HCT116 (cell line): ENCODE measurements around the gene SLC2A13. TPM values are rescaled to one million over a fixed set of nuclear protein-coding genes. Genes with fewer than 3 reads are reported as not detected.

Experiments
- ATAC-seq: fragments of 200-7000 bp; cut with Tn5 transposase; 2 replicates; pipeline ENCODE4 v1.9.1; 2020; ENCODE audit warnings: mild to moderate bottlenecking, moderate library complexity
- BruUV-seq: library from RNA; stranded (reverse); fragments of 400-500 nt; replicated peaks from 2 replicates; lab custom pipeline; 2021; lab: Mats Ljungman, UMichigan
- CTCF ChIA-PET: fragments of 300-600 bp; sonication (Branson Sonifier 250); formaldehyde crosslinking; loops from one replicate; lab custom pipeline; 2021; ENCODE audit warnings: antibody characterized with exemption; lab: Charles Lee
- POLR2A ChIA-PET: fragments of 300-600, 350-600 bp; sonication (Branson Sonifier 250); formaldehyde crosslinking; loops from one replicate; lab custom pipeline; 2021; ENCODE audit warnings: antibody characterized with exemption; lab: Charles Lee
- RAD21 ChIA-PET, 2 experiments: fragments of 300-600 bp; sonication (Branson Sonifier 250); formaldehyde crosslinking; loops; one replicate each; lab custom pipeline; 2023; ENCODE audit warnings: low total read pairs in 2 of 2; ENCODE audit not compliant: uncharacterized antibody in 2 of 2, unreplicated experiment in 2 of 2, low non-redundant PET in 1 of 2; lab: Charles Lee
- DNase-seq: peaks from one replicate; pipeline ENCODE4 v3.0.0-alpha.2; 2010; ENCODE audit warnings: low read depth, low spot score
- H2AFZ ChIP-seq: fragments of 200-600 bp; shearing (Covaris generic), sonication (generic); 2 replicates; pipeline ENCODE4 v1.6.1; 2017; ENCODE audit warnings: low read depth, mixed run types, mixed read lengths, antibody characterized with exemption, low read length; ENCODE audit not compliant: poor library complexity, severe bottlenecking
- H3K27ac ChIP-seq: 2 replicates; pipeline ENCODE4 v1.5.1; 2012; ENCODE audit warnings: low read depth, low read length
- H3K27me3 ChIP-seq: fragments of 200-600 bp; sonication (generic); 2 replicates; pipeline ENCODE4 v1.6.1; 2016; ENCODE audit warnings: mixed run types, low read length, mixed read lengths; ENCODE audit not compliant: insufficient read depth
- H3K36me3 ChIP-seq, 2 experiments: fragments of 200-500 bp in 1 of 2; fragments of 200-600 bp in 1 of 2; sonication (Bioruptor generic) in 1 of 2; sonication (generic) in 1 of 2; 2 replicates each; pipeline versions ENCODE4 v1.5.1 to v1.6.1; 2014 to 2016; ENCODE audit warnings: low read length in 2 of 2, inconsistent platforms in 1 of 2, mixed read lengths in 1 of 2, mixed run types in 1 of 2; ENCODE audit not compliant: insufficient read depth in 2 of 2, control insufficient read depth in 1 of 2
- H3K4me1 ChIP-seq, 2 experiments: fragments of 200-600 bp in 1 of 2; sonication (generic) in 1 of 2; 2 replicates each; pipeline versions ENCODE4 v1.5.1 to v1.6.1; 2012 to 2017; ENCODE audit warnings: low read length in 2 of 2, inconsistent platforms in 1 of 2, mild to moderate bottlenecking in 1 of 2, mixed read lengths in 1 of 2, mixed run types in 1 of 2, moderate library complexity in 1 of 2; ENCODE audit not compliant: insufficient read depth in 2 of 2, control insufficient read depth in 1 of 2
- H3K4me2 ChIP-seq: fragments of 200-600 bp; sonication (generic); 2 replicates; pipeline ENCODE4 v1.6.1; 2017; ENCODE audit warnings: mixed run types, low read length, mixed read lengths
- H3K4me3 ChIP-seq, 2 experiments: fragments of 200-600 bp in 1 of 2; sonication (generic) in 1 of 2; replicated peaks in 1 of 2; 2 replicates each; pipeline ENCODE4 v1.5.1; 2011 to 2016; ENCODE audit warnings: low read length in 2 of 2, control low read depth in 1 of 2, low read depth in 1 of 2, mild to moderate bottlenecking in 1 of 2, mixed read lengths in 1 of 2, mixed run types in 1 of 2
- H3K79me2 ChIP-seq: fragments of 200-600 bp; sonication (generic); 2 replicates; pipeline ENCODE4 v1.6.1; 2017; ENCODE audit warnings: mild to moderate bottlenecking, mixed run types, low read length, moderate library complexity, mixed read lengths; ENCODE audit not compliant: insufficient read depth
- H3K9ac ChIP-seq: fragments of 200-600 bp; sonication (generic); 2 replicates; pipeline ENCODE4 v1.6.1; 2016; ENCODE audit warnings: low read length, mixed read lengths
- H3K9me2 ChIP-seq: fragments of 200-600 bp; sonication (generic), shearing (Covaris generic); 2 replicates; pipeline ENCODE4 v1.6.1; 2017; ENCODE audit warnings: mixed run types, mild to moderate bottlenecking, moderate library complexity; ENCODE audit not compliant: insufficient read depth
- H3K9me3 ChIP-seq, 2 experiments: fragments of 200-500 bp in 1 of 2; fragments of 200-600 bp in 1 of 2; sonication (Bioruptor generic) in 1 of 2; sonication (generic) in 1 of 2; 2 replicates each; pipeline ENCODE4 v1.6.1; 2014 to 2017; ENCODE audit warnings: low read length in 2 of 2, mixed read lengths in 2 of 2, inconsistent platforms in 1 of 2, low read depth in 1 of 2, mild to moderate bottlenecking in 1 of 2, mixed run types in 1 of 2, moderate library complexity in 1 of 2; ENCODE audit not compliant: control insufficient read depth in 1 of 2, insufficient read depth in 1 of 2
- H4K20me1 ChIP-seq: fragments of 200-600 bp; sonication (generic), shearing (Covaris generic); 2 replicates; pipeline ENCODE4 v1.6.1; 2017; ENCODE audit warnings: mixed run types, mild to moderate bottlenecking, moderate library complexity; ENCODE audit not compliant: insufficient read depth
- JUND ChIP-seq: IDR thresholded peaks from 2 replicates; pipeline ENCODE4 v1.6.1; 2012
- SRF ChIP-seq: IDR thresholded peaks from 2 replicates; pipeline ENCODE4 v1.6.1; 2012; ENCODE audit warnings: low read depth
- ZFX ChIP-seq: fragments of 450-650 bp; IDR thresholded peaks from 2 replicates; pipeline ENCODE4 v1.6.1; 2017
- ZNF274 ChIP-seq: fragments of 200-500 bp; sonication (Bioruptor generic); IDR thresholded peaks from 2 replicates; pipeline ENCODE4 v1.6.1; 2014; ENCODE audit warnings: mild to moderate bottlenecking, low read depth, low read length, inconsistent platforms
- intact Hi-C: fragments of 100-400 bp; cut with micrococcal nuclease; formaldehyde crosslinking; loops from 2 replicates; pipeline ENCODE4 v1.10.0; 2022
- total RNA-seq: library from RNA; stranded (reverse); gene quantifications from one replicate; pipeline ENCODE4 v1.2.1, GENCODE V29; 2021; ENCODE audit not compliant: unreplicated experiment
- TF ChIP-seq, protein P1 (sequence below): IDR thresholded peaks from 2 replicates; pipeline ENCODE4 v1.6.1; 2011; ENCODE audit warnings: mild to moderate bottlenecking, low read length, moderate library complexity; ENCODE audit not compliant: insufficient replicate concordance; ENCODE audit errors: extremely low read depth

Gene SLC2A13
- total RNA-seq, 1 experiment from 2014 or later: 6.8 TPM

- no peak overlapping the region for H3K27ac ChIP-seq
- POLR2A ChIA-PET: no interaction called here
- H3K79me2 ChIP-seq: no peaks in the 10 kb centered on the region
- H2AFZ ChIP-seq: no peak overlapping the region
- no peak overlapping the region for H3K4me3 ChIP-seq
- no peak overlapping the region for H3K9ac ChIP-seq
- RAD21 ChIA-PET: no interaction called here
- H3K4me1 ChIP-seq: no peaks in the 10 kb centered on the region
- DNase-seq (no peak), ATAC-seq (no peak)
- intact Hi-C loops: no loop called here
- H3K9me2 ChIP-seq: no peaks in the 10 kb centered on the region
- H3K36me3 ChIP-seq: no peaks in the 10 kb centered on the region
- CTCF ChIA-PET: no interaction called here
- H3K4me2 ChIP-seq: no peak overlapping the region
- no peaks in the 10 kb centered on the region for H4K20me1 ChIP-seq
- H3K27me3 ChIP-seq: no peaks in the 10 kb centered on the region
- H3K9me3 ChIP-seq: no peaks in the 10 kb centered on the region
- BruUV-seq: no TSS peak
- TF ChIP-seq SRF: no peak
- TF ChIP-seq, protein P1, sequence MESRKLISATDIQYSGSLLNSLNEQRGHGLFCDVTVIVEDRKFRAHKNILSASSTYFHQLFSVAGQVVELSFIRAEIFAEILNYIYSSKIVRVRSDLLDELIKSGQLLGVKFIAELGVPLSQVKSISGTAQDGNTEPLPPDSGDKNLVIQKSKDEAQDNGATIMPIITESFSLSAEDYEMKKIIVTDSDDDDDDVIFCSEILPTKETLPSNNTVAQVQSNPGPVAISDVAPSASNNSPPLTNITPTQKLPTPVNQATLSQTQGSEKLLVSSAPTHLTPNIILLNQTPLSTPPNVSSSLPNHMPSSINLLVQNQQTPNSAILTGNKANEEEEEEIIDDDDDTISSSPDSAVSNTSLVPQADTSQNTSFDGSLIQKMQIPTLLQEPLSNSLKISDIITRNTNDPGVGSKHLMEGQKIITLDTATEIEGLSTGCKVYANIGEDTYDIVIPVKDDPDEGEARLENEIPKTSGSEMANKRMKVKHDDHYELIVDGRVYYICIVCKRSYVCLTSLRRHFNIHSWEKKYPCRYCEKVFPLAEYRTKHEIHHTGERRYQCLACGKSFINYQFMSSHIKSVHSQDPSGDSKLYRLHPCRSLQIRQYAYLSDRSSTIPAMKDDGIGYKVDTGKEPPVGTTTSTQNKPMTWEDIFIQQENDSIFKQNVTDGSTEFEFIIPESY: no peak
- TF ChIP-seq ZFX: no peak
Measured at GRCh38 chr12:39835517-39836489, 270.1 kb downstream of the SLC2A13 start.

DNA sequence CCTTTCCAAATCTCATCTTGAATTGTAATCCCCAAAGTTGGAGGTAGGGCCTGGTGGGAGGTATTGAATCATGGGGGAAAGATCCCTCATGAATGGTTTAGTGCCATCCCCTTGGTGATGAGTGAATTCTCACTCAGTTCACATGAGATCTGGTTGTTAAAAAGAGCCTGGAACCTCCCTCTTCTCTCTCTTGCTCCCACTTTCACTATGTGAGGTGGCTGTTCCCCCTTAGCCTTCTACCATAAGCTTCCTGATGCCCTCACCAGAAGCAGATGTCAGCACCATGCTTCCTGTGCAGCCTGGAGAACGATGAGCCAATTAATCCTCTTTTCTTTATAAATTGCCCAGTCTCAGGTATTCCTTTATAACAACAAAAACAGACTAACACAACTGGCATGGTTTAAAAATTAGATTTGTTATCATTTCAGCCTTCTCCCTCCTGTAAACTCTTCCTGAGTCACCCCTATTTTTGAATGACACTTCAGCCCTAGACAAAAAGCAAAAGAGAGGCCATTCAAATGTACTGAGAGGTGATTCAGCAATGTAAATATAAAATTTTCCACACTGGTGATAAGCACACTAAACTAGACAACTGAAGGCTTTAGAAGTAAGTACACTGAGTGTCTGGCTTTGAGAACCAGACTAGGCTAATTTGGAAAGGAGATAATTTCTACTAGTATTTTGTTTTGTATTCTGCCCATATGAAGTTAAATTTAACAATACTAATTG, 274.1 kb downstream of the SLC2A13 start:
- Histone ChIP-seq H3K27ac (no peak overlapping the region), H3K4me3 (no peak overlapping the region), H2AFZ (no peak overlapping the region), H3K27me3 (no peaks in the 10 kb centered on the region), H3K4me2 (no peak overlapping the region), H3K79me2 (no peaks in the 10 kb centered on the region), H3K9ac (no peak overlapping the region), H3K9me2 (no peaks in the 10 kb centered on the region), H3K9me3 (no peaks in the 10 kb centered on the region), H3K36me3 (no peaks in the 10 kb centered on the region), H4K20me1 (no peaks in the 10 kb centered on the region), H3K4me1 (no peaks in the 10 kb centered on the region)
- ChIA-PET CTCF (no interaction called here), POLR2A (no interaction called here), RAD21 (no interaction called here)
- intact Hi-C loops: no loop called here
- no TSS peak for BruUV-seq
- TF ChIP-seq ZNF274 (no peak), SRF (no peak), ZFX (no peak), JUND (no peak)
- no peak for ATAC-seq
- DNase-seq: no peak
